Lower lobe of right lung (tissue), 2 donors: Measurements from ENCODE around the gene MYH3. TPM values are rescaled to one million over a fixed set of nuclear protein-coding genes. Genes with fewer than 3 reads are reported as not detected.
"Not testable (repeated sequence)": the region's sequence is repeated elsewhere in the genome, so short reads cannot be mapped to it uniquely, and the experiment has no call there.

Source experiments
- ATAC-seq, 2 donors: fragments of 200-7000 bp; cut with Tn5 transposase; one replicate each; pipeline ENCODE4 v1.9.1; 2020 to 2022; ENCODE audit warnings: mild to moderate bottlenecking in 2 of 2, moderate library complexity in 2 of 2
- DNase-seq: peaks from one replicate; pipeline ENCODE4 v3.0.0-alpha.2; 2020
- H3K27ac ChIP-seq: fragments of 200-600 bp; one replicate; pipeline ENCODE4 v1.8.0; 2022
- H3K27me3 ChIP-seq: fragments of 200-600 bp; one replicate; pipeline ENCODE4 v1.8.0; 2022; ENCODE audit warnings: low read depth
- H3K36me3 ChIP-seq: fragments of 200-600 bp; one replicate; pipeline ENCODE4 v1.8.0; 2022; ENCODE audit warnings: mild to moderate bottlenecking
- H3K4me1 ChIP-seq: fragments of 200-600 bp; one replicate; pipeline ENCODE4 v1.8.0; 2022
- H3K4me3 ChIP-seq: fragments of 200-600 bp; one replicate; pipeline ENCODE4 v1.8.0; 2022; ENCODE audit warnings: mild to moderate bottlenecking
- H3K9me3 ChIP-seq: fragments of 200-600 bp; one replicate; pipeline ENCODE4 v1.8.0; 2022
- CTCF ChIP-seq: fragments of 200-600 bp; IDR thresholded peaks from one replicate; pipeline ENCODE4 v1.8.0; 2022; ENCODE audit warnings: antibody characterized with exemption, mild to moderate bottlenecking
- intact Hi-C: fragments of 100-400 bp; cut with DNase I; formaldehyde crosslinking; loops from one replicate; pipeline ENCODE4 v1.11.0; 2022
- total RNA-seq: library from RNA; stranded (reverse); fragmentation: NEBNext Ultra II Directional; extraction: Animal tissue kit (Norgen Biotek cat#: 25700); gene quantifications from one replicate; pipeline ENCODE4 v1.2.1, GENCODE V29; 2021
- donor health status: DM: no; HTN: yes; CAD: no; lungs with severe emphysema.

Gene MYH3
- total RNA-seq, 1 donor from 2014 or later, result 1.2 TPM

- H3K4me3 ChIP-seq, result peak within 1 kb of the TSS; percentile 99
- TF ChIP-seq CTCF, result peak; percentile 60
- H3K27me3 ChIP-seq, result no peaks in the 10 kb centered on the region
- ATAC-seq (peak; percentile 99), DNase-seq (peak; percentile 97)
- intact Hi-C loops, result no loop called here
- no peaks in the 10 kb centered on the region for H3K9me3 ChIP-seq
- H3K27ac ChIP-seq, result peak within 1 kb of the TSS; percentile 96
- peaks cover 34% of the 10 kb centered on the region for H3K4me1 ChIP-seq
- H3K36me3 ChIP-seq, result peaks cover 31% of the 10 kb centered on the region
Observed at GRCh38 chr17:10697092-10698081, 40.3 kb upstream of the MYH3 start, which contains the start of the genes ADPRM and SCO1. Gene ADPRM (plus strand): TSS chr17:10697594. CDS start chr17:10704927, 7,333 bp downstream. Gene SCO1 (minus strand): TSS chr17:10697533. CDS start chr17:10697507, 26 bp downstream.

DNA sequence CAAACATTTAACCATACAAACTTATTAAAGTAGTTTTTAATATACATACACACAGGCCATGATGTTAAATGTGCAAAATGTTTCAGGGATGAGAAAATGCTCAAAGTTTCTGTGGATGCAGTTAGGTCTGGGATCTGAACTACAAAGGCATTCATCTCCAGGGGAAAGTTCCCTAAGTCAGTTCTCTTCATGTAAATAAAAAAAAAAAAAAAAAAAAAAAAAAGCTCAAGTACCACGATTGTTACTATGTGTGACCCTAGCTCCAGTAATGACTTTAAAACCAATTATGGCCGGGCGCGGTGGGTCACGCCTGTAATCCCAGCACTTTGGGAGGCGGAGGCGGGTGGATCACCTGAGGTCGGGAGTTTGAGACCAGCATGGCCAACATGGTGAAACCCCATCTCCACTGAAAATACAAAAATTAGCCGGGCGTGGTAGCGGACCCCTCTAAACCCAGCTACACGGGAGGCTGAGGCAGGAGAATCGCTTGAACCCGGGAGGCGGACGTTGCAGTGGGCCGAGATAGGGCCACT is 38.8 kb upstream of the MYH3 start:
- H3K9me3 ChIP-seq, DNase-seq, ATAC-seq, H3K27ac ChIP-seq, intact Hi-C loops, H3K4me3 ChIP-seq, H3K27me3 ChIP-seq: not testable (repeated sequence)
- H3K36me3 ChIP-seq, result peaks cover 45% of the 10 kb centered on the region
- peaks cover 27% of the 10 kb centered on the region for H3K4me1 ChIP-seq

DNA sequence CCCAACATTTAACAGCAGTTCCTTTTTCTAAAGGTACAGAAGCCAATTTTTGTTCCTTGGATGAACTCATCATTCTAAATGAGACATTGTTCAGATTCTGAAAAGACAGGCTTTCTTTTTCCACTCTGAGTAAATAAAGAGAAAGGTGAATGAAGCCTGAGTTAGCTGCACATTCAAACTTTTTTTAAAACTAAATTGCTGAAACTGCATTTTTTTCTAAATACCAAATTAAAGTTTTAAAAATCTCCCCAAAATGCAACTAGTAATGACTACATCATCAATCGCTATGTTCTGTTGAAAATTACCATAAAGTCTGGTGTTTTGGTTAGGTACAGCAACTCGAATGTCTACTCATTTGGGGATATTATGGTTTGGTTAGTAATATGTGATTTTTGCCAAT is 30.4 kb upstream of the MYH3 start:
- Histone ChIP-seq H3K36me3 (peaks cover 92% of the 10 kb centered on the region), H3K27me3 (no peaks in the 10 kb centered on the region), H3K4me3 (no peak overlapping the region), H3K9me3 (no peaks in the 10 kb centered on the region), H3K27ac (no peak overlapping the region), H3K4me1 (no peaks in the 10 kb centered on the region)
- intact Hi-C loops, result no loop called here
- DNase-seq (no peak), ATAC-seq (no peak)
- TF ChIP-seq CTCF, result no peak

DNA sequence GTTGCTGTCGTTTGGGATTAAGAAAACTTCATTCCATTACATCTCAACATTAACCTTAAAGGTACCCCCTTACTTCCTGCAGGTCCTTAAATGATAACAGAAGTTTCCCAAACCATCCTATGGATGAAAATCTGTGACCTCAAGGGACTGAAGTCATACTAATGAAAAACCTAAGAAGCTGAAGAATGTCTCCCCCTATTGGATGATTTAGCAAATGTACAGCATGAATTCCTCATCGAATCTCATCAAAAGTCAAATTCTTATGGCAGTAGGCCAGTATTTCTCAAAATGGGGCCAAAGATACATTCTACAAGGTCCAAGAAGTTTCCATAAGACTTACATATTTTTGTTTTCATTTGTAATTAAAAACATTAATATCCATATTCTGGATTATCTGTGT is 26.7 kb upstream of the MYH3 start:
- Histone ChIP-seq H3K9me3 (no peaks in the 10 kb centered on the region), H3K4me3 (no peak overlapping the region), H3K27ac (no peak overlapping the region), H3K27me3 (no peaks in the 10 kb centered on the region), H3K36me3 (peaks cover 85% of the 10 kb centered on the region), H3K4me1 (no peaks in the 10 kb centered on the region)
- ATAC-seq (no peak), DNase-seq (no peak)
- TF ChIP-seq CTCF, result peak; percentile 35
- intact Hi-C loops, result no loop called here

- Histone ChIP-seq H3K27ac (no peak overlapping the region), H3K27me3 (no peaks in the 10 kb centered on the region), H3K36me3 (peaks cover 89% of the 10 kb centered on the region), H3K4me1 (no peaks in the 10 kb centered on the region), H3K9me3 (no peaks in the 10 kb centered on the region), H3K4me3 (no peak overlapping the region)
- intact Hi-C loops, result no loop called here
- TF ChIP-seq CTCF, result no peak
- DNase-seq, result no peak
- ATAC-seq, result no peak
Observed at GRCh38 chr17:10681866-10682446, 24.8 kb upstream of the MYH3 start.
